HT1080 (cell line): ENCODE measurements around the gene TTC3. TPM values are rescaled to one million over a fixed set of nuclear protein-coding genes. Genes with fewer than 3 reads are reported as not detected.
A peak's percentile ranks its signal among the peaks of the same experiment; 100 is the strongest.
"Not testable (repeated sequence)": the region's sequence is repeated elsewhere in the genome, so short reads cannot be mapped to it uniquely, and the experiment has no call there.

Source experiments
- DNase-seq: peaks from one replicate; pipeline ENCODE4 v3.0.0-alpha.2; 2015; ENCODE audit warnings: low read depth
- total RNA-seq: library from RNA; depleted of rRNA; stranded (reverse); fragments of >200 nt; shearing (Covaris generic); gene quantifications from 2 replicates; pipeline ENCODE4 v1.2.3, GENCODE V29; 2014

Gene TTC3
- total RNA-seq, 1 experiment from 2014 or later, result 65.3 TPM

GRCh38 chr21:37093977-37094376, 20.9 kb downstream of the TTC3 start:
- DNase-seq, result no peak

GRCh38 chr21:37095821-37096220, 22.8 kb downstream of the TTC3 start:
- no peak for DNase-seq

- no peak for DNase-seq
These were observed 25.7 kb downstream of the TTC3 start for GRCh38 chr21:37098751-37099150.

- DNase-seq, result no peak
These were observed 27.3 kb downstream of the TTC3 start for GRCh38 chr21:37100316-37100715.

GRCh38 chr21:37101384-37101783, 28.3 kb downstream of the TTC3 start:
- DNase-seq, result peak; percentile 8

GRCh38 chr21:37102746-37103145, 29.7 kb downstream of the TTC3 start:
- DNase-seq, result not testable (repeated sequence)

- DNase-seq, result no peak
These were observed 33.9 kb downstream of the TTC3 start for GRCh38 chr21:37106998-37107397.

GRCh38 chr21:37111029-37111428, 38.0 kb downstream of the TTC3 start:
- not testable (repeated sequence) for DNase-seq

- not testable (repeated sequence) for DNase-seq
These were observed 41.2 kb downstream of the TTC3 start for GRCh38 chr21:37114301-37114700.

GRCh38 chr21:37116459-37116858, 43.4 kb downstream of the TTC3 start:
- DNase-seq, result not testable (repeated sequence)

- no peak for DNase-seq
These were observed 44.1 kb downstream of the TTC3 start for GRCh38 chr21:37117204-37117603.

- no peak for DNase-seq
These were observed 45.3 kb downstream of the TTC3 start for GRCh38 chr21:37118187-37118826.

- no peak for DNase-seq
These were observed 46.6 kb downstream of the TTC3 start for GRCh38 chr21:37119421-37120218.

- DNase-seq, result no peak
These were observed 55.0 kb downstream of the TTC3 start for GRCh38 chr21:37128076-37128475.

GRCh38 chr21:37130971-37131370, 57.9 kb downstream of the TTC3 start:
- DNase-seq, result peak; percentile 66

GRCh38 chr21:37136261-37136660, 63.2 kb downstream of the TTC3 start:
- no peak for DNase-seq

- no peak for DNase-seq
These were observed 63.7 kb downstream of the TTC3 start for GRCh38 chr21:37136744-37137143.

- DNase-seq, result no peak
These were observed 66.1 kb downstream of the TTC3 start for GRCh38 chr21:37139154-37139553.

- no peak for DNase-seq
These were observed 66.8 kb downstream of the TTC3 start for GRCh38 chr21:37139902-37140301.

GRCh38 chr21:37143392-37143791, 70.3 kb downstream of the TTC3 start:
- not testable (repeated sequence) for DNase-seq

- peak; percentile 86 for DNase-seq
These were observed 72.6 kb downstream of the TTC3 start for GRCh38 chr21:37145635-37146111.

- DNase-seq, result no peak
These were observed 73.5 kb downstream of the TTC3 start for GRCh38 chr21:37146320-37147235.
